NCI-H460 (cell line): Measurements from ENCODE around the gene YBX3. TPM values are rescaled to one million over a fixed set of nuclear protein-coding genes. Genes with fewer than 3 reads are reported as not detected.
A peak's percentile ranks its signal among the peaks of the same experiment; 100 is the strongest.

Experiments
- DNase-seq: peaks from one replicate; pipeline ENCODE4 v3.0.0-alpha.2; 2016; ENCODE audit warnings: low read depth; ENCODE audit errors: extremely low read depth
- total RNA-seq: library from RNA; depleted of rRNA; stranded (reverse); fragments of >200 nt; shearing (Covaris generic); gene quantifications from 2 replicates; pipeline ENCODE4 v1.2.3, GENCODE V29; 2014; rRNA removed

The YBX3 gene
- total RNA-seq, 1 experiment from 2014 or later, result 216 TPM

- DNase-seq, result peak; percentile 26
These were observed 49.3 kb downstream of the YBX3 start, which contains the start of gene STYK1 for GRCh38 chr12:10673659-10674384. Gene STYK1, minus strand, starts transcription at chr12:10674052. Its CDS starts 39,434 bp downstream, at chr12:10634618.

DNA sequence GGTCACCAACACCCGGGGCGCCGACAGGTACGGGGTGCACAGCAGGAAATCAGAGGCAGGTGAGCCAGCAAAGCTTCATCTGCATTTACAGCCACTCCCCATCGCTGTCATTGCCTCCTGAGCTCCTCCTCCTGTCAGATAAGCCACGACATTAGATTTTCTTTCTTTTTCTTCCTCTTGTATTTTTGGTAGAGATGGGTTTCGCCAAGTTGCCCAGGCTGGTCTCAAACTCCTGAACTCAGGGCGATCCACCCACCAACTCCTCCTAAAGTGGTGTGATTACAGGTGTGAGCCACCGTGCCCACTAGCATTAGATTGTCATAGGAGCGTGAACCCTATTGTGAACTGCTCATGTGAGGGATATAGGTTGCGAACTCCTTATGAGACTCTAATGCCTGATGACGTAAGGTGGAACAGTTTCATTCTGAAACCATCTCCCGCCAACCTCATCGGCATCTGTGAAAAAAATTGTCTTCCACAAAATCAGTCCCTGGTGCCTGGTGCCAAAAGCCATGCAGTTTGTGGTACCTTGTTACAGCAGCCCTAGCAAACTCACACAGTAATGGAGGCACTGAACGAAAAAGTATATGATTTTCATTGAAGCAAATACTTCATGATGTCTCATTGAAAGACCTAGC is 50.8 kb downstream of the YBX3 start:
- no peak for DNase-seq

- no peak for DNase-seq
These were observed 53.6 kb downstream of the YBX3 start for GRCh38 chr12:10669533-10669932.

DNA sequence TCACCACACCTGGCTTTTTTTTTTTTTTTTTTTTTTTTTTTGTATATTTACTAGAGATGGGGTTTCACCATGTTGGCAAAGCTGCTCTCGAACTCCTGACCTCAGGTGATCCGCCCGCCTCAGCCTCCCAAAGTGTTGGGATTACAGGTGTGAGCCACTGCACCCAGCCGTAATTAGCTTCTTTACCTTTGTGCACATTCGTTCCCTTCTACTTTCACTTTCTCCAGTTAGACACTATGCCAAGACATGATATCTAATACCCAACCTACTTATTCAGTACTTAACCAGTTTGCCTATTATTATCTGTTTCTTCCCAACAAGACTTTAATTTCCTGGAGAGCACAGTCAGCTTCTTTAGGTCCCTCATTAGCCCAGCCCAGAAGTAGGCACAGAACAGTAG is 54.6 kb downstream of the YBX3 start:
- no peak for DNase-seq

- no peak for DNase-seq
These were observed 55.5 kb downstream of the YBX3 start for GRCh38 chr12:10667581-10667980.

DNA sequence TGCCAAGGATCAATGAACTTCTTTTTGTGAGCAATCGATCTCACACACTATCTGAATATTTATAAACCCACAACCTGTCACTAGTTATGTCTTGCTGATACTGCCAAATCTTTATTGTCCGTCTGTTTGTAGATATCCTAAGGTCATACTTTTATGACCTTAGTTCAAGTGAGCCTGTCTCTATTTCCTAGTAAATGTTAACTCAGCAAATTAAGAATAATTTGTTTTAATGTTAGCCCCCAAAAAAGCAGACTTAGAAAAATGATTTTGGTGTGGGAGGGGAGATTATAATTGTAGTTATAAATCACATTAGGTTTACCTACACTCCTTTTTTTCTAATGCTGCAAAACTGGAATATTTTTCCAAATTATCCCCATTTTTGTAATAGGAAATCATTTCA is 58.6 kb downstream of the YBX3 start:
- no peak for DNase-seq

- DNase-seq, result no peak
These were observed 59.3 kb downstream of the YBX3 start for GRCh38 chr12:10663869-10664268.

GRCh38 chr12:10661338-10661737 is 61.8 kb downstream of the YBX3 start:
- no peak for DNase-seq

GRCh38 chr12:10654003-10654402 is 69.1 kb downstream of the YBX3 start:
- DNase-seq, result no peak

DNA sequence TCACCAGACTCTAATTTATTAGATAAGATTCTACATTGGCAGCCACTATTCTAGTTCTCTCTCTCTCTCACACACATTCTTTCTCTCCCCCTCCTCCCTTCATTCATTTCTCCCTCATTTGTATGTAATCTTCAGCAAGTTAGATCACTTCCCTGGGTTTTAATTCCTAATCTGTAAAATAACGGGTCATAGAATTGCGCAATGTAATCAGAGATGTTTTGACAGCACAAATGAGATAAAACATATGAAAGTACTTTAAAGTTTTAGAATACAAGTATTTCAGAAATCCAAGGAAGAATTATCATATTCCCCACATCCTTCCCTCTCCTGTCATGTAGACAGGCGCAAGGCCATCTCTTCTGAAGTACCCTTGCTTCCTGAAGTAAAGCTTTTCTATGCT is 70.9 kb downstream of the YBX3 start:
- no peak for DNase-seq

Other genes starting within 250 kb of the YBX3 start
- gene EIF2S3B, start 217.4 kb downstream of the YBX3 start, total RNA-seq, result 2.5 TPM in 2 replicates
- 41.6 and 47.6 TPM in 2 replicates for gene MAGOHB, start 109.7 kb downstream of the YBX3 start, total RNA-seq
- 0.38 and 0.89 TPM in 2 replicates for gene STYK1, start 49.3 kb downstream of the YBX3 start, total RNA-seq
- gene TAS2R7, start 79.3 kb upstream of the YBX3 start, total RNA-seq, result not detected in 2 replicates
- gene TAS2R8, start 84.0 kb upstream of the YBX3 start, total RNA-seq, result not detected in 2 replicates
- gene TAS2R9, start 86.8 kb upstream of the YBX3 start, total RNA-seq, result not detected in 2 replicates
- gene TAS2R10, start 103.0 kb upstream of the YBX3 start, total RNA-seq, result 0.25 TPM in 1 of 2 replicates, not detected in the other
- 2.2 and 4.5 TPM in 2 replicates for gene PRR4, start 126.2 kb upstream of the YBX3 start, total RNA-seq
- 4.0 and 5.0 TPM in 2 replicates for gene PRH1, start 160.9 kb upstream of the YBX3 start, total RNA-seq
- 0.35 and 0.87 TPM in 2 replicates for gene TAS2R13, start 186.2 kb upstream of the YBX3 start, total RNA-seq
- not detected in 2 replicates for gene PRH2, start 205.9 kb upstream of the YBX3 start, total RNA-seq
- gene TAS2R14, start 215.9 kb upstream of the YBX3 start, total RNA-seq, result 1.5 and 2.0 TPM in 2 replicates